ENCODE measurements around the gene RTL1.

GRCh38 chr14:100841761-100842403 lies 61.6 kb downstream of the RTL1 start:
- no peak for TF ChIP-seq CTCF (IDR thresholded peaks at IDR 0.05; ENCODE audit: low read length)
- TF ChIP-seq EZH2 (optimal IDR thresholded peaks at IDR 0.05; ENCODE audit: low read depth, low read length) = no peak
- no peak for TF ChIP-seq EZH2phosphoT487 (IDR thresholded peaks at IDR 0.05; ENCODE audit: low read length)
